GM23338 (cell line): ENCODE measurements around the gene C1RL. TPM values are rescaled to one million over a fixed set of nuclear protein-coding genes. Genes with fewer than 3 reads are reported as not detected.

Experiments
- ATAC-seq: fragments of 200-7000 bp; cut with Tn5 transposase; 3 replicates; pipeline ENCODE4 v1.9.1; 2020
- DNase-seq: peaks from one replicate; pipeline ENCODE4 v3.0.0-alpha.2; 2015; ENCODE audit warnings: low spot score
- H2AFZ ChIP-seq: fragments of 200-600 bp; sonication (generic); 2 replicates; pipeline ENCODE4 v1.8.0; 2016; ENCODE audit warnings: antibody characterized with exemption, mild to moderate bottlenecking, moderate library complexity
- H3F3A ChIP-seq: fragments of 200-600 bp; sonication (generic); replicated peaks from 2 replicates; pipeline ENCODE4 v1.8.0; 2017; ENCODE audit warnings: antibody characterized with exemption, mixed run types, low read depth
- H3K27ac ChIP-seq: fragments of 200-600 bp; sonication (generic); 2 replicates; pipeline ENCODE4 v1.6.1; 2016; ENCODE audit warnings: low read depth
- H3K27me3 ChIP-seq: fragments of 200-600 bp; sonication (generic); 2 replicates; pipeline ENCODE4 v1.8.0; 2016; ENCODE audit warnings: mild to moderate bottlenecking, mixed run types, moderate library complexity; ENCODE audit not compliant: insufficient read depth
- H3K36me3 ChIP-seq: fragments of 200-600 bp; sonication (generic); 2 replicates; pipeline ENCODE4 v1.8.0; 2016; ENCODE audit warnings: mild to moderate bottlenecking; ENCODE audit not compliant: insufficient read depth
- H3K4me1 ChIP-seq: fragments of 200-600 bp; sonication (generic); 2 replicates; pipeline ENCODE4 v1.8.0; 2016; ENCODE audit warnings: mild to moderate bottlenecking, moderate library complexity; ENCODE audit not compliant: insufficient read depth
- H3K4me2 ChIP-seq: fragments of 200-600 bp; sonication (generic); 2 replicates; pipeline ENCODE4 v1.7.1; 2017; ENCODE audit warnings: mixed run types
- H3K4me3 ChIP-seq: fragments of 200-600 bp; sonication (generic); 2 replicates; pipeline ENCODE4 v1.6.1; 2016; ENCODE audit warnings: mixed run types
- H3K79me2 ChIP-seq: fragments of 200-600 bp; sonication (generic); replicated peaks from 2 replicates; pipeline ENCODE4 v1.8.0; 2017; ENCODE audit warnings: mild to moderate bottlenecking; ENCODE audit not compliant: insufficient read depth
- H3K9me2 ChIP-seq: fragments of 200-600 bp; sonication (generic); 2 replicates; pipeline ENCODE4 v1.8.0; 2017; ENCODE audit not compliant: insufficient read depth
- H4K20me1 ChIP-seq: fragments of 200-600 bp; sonication (generic); replicated peaks from 2 replicates; pipeline ENCODE4 v1.8.0; 2017; ENCODE audit warnings: mild to moderate bottlenecking; ENCODE audit not compliant: insufficient read depth
- H3K27ac Mint-ChIP-seq: 2 replicates; pipeline ENCODE4 v1.8.0; 2020; ENCODE audit warnings: inconsistent platforms, mild to moderate bottlenecking, moderate library complexity, mixed read lengths
- H3K27me3 Mint-ChIP-seq: 3 replicates; pipeline ENCODE4 v1.8.0; 2022; ENCODE audit warnings: low read depth, mild to moderate bottlenecking, moderate library complexity, mixed read lengths, inconsistent platforms; ENCODE audit not compliant: insufficient read depth, poor library complexity
- H3K36me3 Mint-ChIP-seq: 3 replicates; pipeline ENCODE4 v1.8.0; 2021; ENCODE audit warnings: low read depth, mild to moderate bottlenecking, inconsistent platforms, moderate library complexity, mixed read lengths
- H3K4me1 Mint-ChIP-seq: 3 replicates; pipeline ENCODE4 v1.8.0; 2020; ENCODE audit warnings: mild to moderate bottlenecking, inconsistent platforms, mixed read lengths
- H3K4me3 Mint-ChIP-seq: 3 replicates; pipeline ENCODE4 v1.8.0; 2021; ENCODE audit warnings: moderate library complexity, mild to moderate bottlenecking, inconsistent platforms, mixed read lengths
- H3K9me3 Mint-ChIP-seq: 3 replicates; pipeline ENCODE4 v1.8.0; 2020; ENCODE audit warnings: moderate library complexity, mild to moderate bottlenecking, inconsistent platforms, mixed read lengths
- CREB1 ChIP-seq: fragments of 250-450 bp; sonication (Bioruptor Pico); IDR thresholded peaks from 2 replicates; pipeline ENCODE4 v1.5.0; 2020; ENCODE audit warnings: low read depth, mild to moderate bottlenecking, moderate library complexity
- CTCF ChIP-seq, 2 experiments: fragments of 200-600 bp in 1 of 2; sonication (generic) in 1 of 2; conservative IDR thresholded peaks; 2 replicates each; pipeline versions ENCODE4 v1.5.1 to v1.6.1; 2016 to 2017; ENCODE audit warnings: antibody characterized with exemption in 2 of 2, low read depth in 2 of 2, mild to moderate bottlenecking in 2 of 2, moderate library complexity in 1 of 2
- ETS1 ChIP-seq: IDR thresholded peaks from 2 replicates; pipeline ENCODE4 v1.6.1; 2016; ENCODE audit warnings: antibody characterized with exemption
- EZH2 ChIP-seq: fragments of 200-600 bp; sonication (generic); IDR thresholded peaks from one replicate; pipeline ENCODE4 v1.8.0; 2017; ENCODE audit warnings: antibody characterized with exemption, mild to moderate bottlenecking, low read depth; ENCODE audit not compliant: unreplicated experiment
- EZH2phosphoT487 ChIP-seq: fragments of 200-600 bp; sonication (generic); IDR thresholded peaks from one replicate; pipeline ENCODE4 v1.8.1; 2018; ENCODE audit warnings: antibody characterized with exemption; ENCODE audit not compliant: unreplicated experiment
- JUNB ChIP-seq: IDR thresholded peaks from one replicate; pipeline ENCODE4 v1.6.1; 2016; ENCODE audit warnings: antibody characterized with exemption; ENCODE audit not compliant: unreplicated experiment
- NANOG ChIP-seq: IDR thresholded peaks from 2 replicates; pipeline ENCODE4 v1.6.1; 2016; ENCODE audit warnings: antibody characterized with exemption, borderline replicate concordance
- POLR2AphosphoS5 ChIP-seq: IDR thresholded peaks from 2 replicates; pipeline ENCODE4 v1.6.1; 2016; ENCODE audit warnings: antibody characterized with exemption, low read depth
- REST ChIP-seq: IDR thresholded peaks from one replicate; pipeline ENCODE4 v1.6.1; 2018; ENCODE audit warnings: antibody characterized with exemption; ENCODE audit not compliant: unreplicated experiment
- STAT1 ChIP-seq: IDR thresholded peaks from one replicate; pipeline ENCODE4 v1.6.1; 2016; ENCODE audit warnings: antibody characterized with exemption; ENCODE audit not compliant: unreplicated experiment
- ZNF114 ChIP-seq: fragments of 250-450 bp; sonication (Bioruptor Pico); IDR thresholded peaks from 2 replicates; pipeline ENCODE4 v1.5.0; 2020; ENCODE audit warnings: mild to moderate bottlenecking, moderate library complexity
- ZNF331 ChIP-seq: fragments of 250-450 bp; sonication (Bioruptor Pico); IDR thresholded peaks from 2 replicates; pipeline ENCODE4 v1.5.0; 2020; ENCODE audit warnings: low read depth, mild to moderate bottlenecking, moderate library complexity
- ZNF462 ChIP-seq: fragments of 250-450 bp; sonication (Bioruptor Pico); IDR thresholded peaks from 2 replicates; pipeline ENCODE4 v1.5.0; 2020; ENCODE audit warnings: mild to moderate bottlenecking, moderate library complexity
- polyA plus RNA-seq: library from polyadenylated mRNA; unstranded; fragments of >200 nt; fragmentation: Nextera tagmentation; extraction: Ambion mirVana; gene quantifications from 2 replicates; pipeline ENCODE4 v1.2.1, GENCODE V29; 2016
- total RNA-seq: library from RNA; depleted of rRNA; stranded (reverse); fragments of >200 nt; shearing (Covaris generic); gene quantifications from 2 replicates; pipeline ENCODE4 v1.2.3, GENCODE V29; 2014

C1RL gene
- total and polyA plus RNA-seq, 2 experiments from 2014 or later = 7.3 to 8.8 TPM

GRCh38 chr12:7114008-7114407, 5.0 kb upstream of the C1RL start:
- Mint-ChIP-seq H3K27me3 (peaks cover 10% of the 10 kb centered on the region), H3K27ac (no peak overlapping the region), H3K9me3 (no peaks in the 10 kb centered on the region), H3K4me1 (peaks cover 9% of the 10 kb centered on the region), H3K36me3 (no peaks in the 10 kb centered on the region), H3K4me3 (no peak overlapping the region)
- H3K4me2 ChIP-seq = no peak overlapping the region
- no peaks in the 10 kb centered on the region for H3K9me2 ChIP-seq
- no peak for DNase-seq
- H3K79me2 ChIP-seq = no peaks in the 10 kb centered on the region
- H2AFZ ChIP-seq = no peak overlapping the region
- H3F3A ChIP-seq = no peaks in the 10 kb centered on the region
- H3K36me3 ChIP-seq = no peaks in the 10 kb centered on the region
- ATAC-seq = no peak
- H3K4me1 ChIP-seq = peaks cover 6% of the 10 kb centered on the region
- H3K27me3 ChIP-seq = no peaks in the 10 kb centered on the region
- no peak overlapping the region for H3K27ac ChIP-seq
- H3K4me3 ChIP-seq = no peak overlapping the region
- TF ChIP-seq EZH2 (no peak), ZNF331 (CRISPR knock-in tag) (no peak), NANOG (no peak), EZH2phosphoT487 (no peak), ZNF462 (CRISPR knock-in tag) (no peak), ETS1 (no peak), CTCF (conservative IDR thresholded peaks at IDR 0.05; ENCODE audit: low read depth in 2 of 2) (no peak), REST (no peak), POLR2AphosphoS5 (no peak), CREB1 (CRISPR knock-in tag) (no peak), STAT1 (no peak), JUNB (no peak), ZNF114 (no peak)
- H4K20me1 ChIP-seq = no peaks in the 10 kb centered on the region
